ENCODE data around the gene CHST11. TPM values are rescaled to one million over a fixed set of nuclear protein-coding genes. Genes with fewer than 3 reads are reported as not detected.

CHST11 gene
- total RNA-seq, 1 experiment from 2014 or later: 6.7 TPM

- Histone ChIP-seq H3K23me2 (ENCODE audit: insufficient read length, low read depth, low read length, poor library complexity, severe bottlenecking) (no peaks in the 10 kb centered on the region), H3K79me1 (ENCODE audit: insufficient read depth, low read depth, low read length, poor library complexity, severe bottlenecking) (no peaks in the 10 kb centered on the region), H2AFZ (ENCODE audit: low read length) (no peak overlapping the region), H2BK15ac (ENCODE audit: low read depth, low read length) (no peak overlapping the region), H3K9ac (ENCODE audit: extremely low read depth, insufficient read length, low read length) (no peak overlapping the region), H4K20me1 (ENCODE audit: control insufficient read depth, insufficient read depth, insufficient read length) (no peaks in the 10 kb centered on the region), H3K9me3 (ENCODE audit: control insufficient read depth, low read depth, low read length) (no peaks in the 10 kb centered on the region), H3K14ac (ENCODE audit: insufficient read depth, low read length) (no peak overlapping the region), H4K5ac (ENCODE audit: insufficient read length, low read depth, low read length) (no peak overlapping the region), H3K4me1 (ENCODE audit: insufficient read depth, low read length) (peaks cover 4% of the 10 kb centered on the region; the same call in 1 of the 2 replicates), H2BK20ac (ENCODE audit: low read depth, low read length, poor library complexity, severe bottlenecking) (no peak overlapping the region), H2BK5ac (ENCODE audit: insufficient read length, low read length) (no peak overlapping the region), H3K4ac (ENCODE audit: low read depth, low read length) (no peak overlapping the region), H3K18ac (ENCODE audit: insufficient read length, low read depth, low read length) (no peak overlapping the region), H3K27ac (ENCODE audit: insufficient read length, low read depth, low read length) (no peak overlapping the region), H4K8ac (replicated peaks; ENCODE audit: insufficient read length, low read depth, low read length) (no peak overlapping the region), H3K27me3 (ENCODE audit: insufficient read depth, low read length) (no peaks in the 10 kb centered on the region), H4K91ac (ENCODE audit: insufficient read length, low read depth, low read length) (no peak overlapping the region), H3K4me2 (ENCODE audit: insufficient read depth, insufficient read length, low read length) (no peak overlapping the region), H3K23ac (ENCODE audit: insufficient read length, low read depth, low read length) (no peak overlapping the region), H3K79me2 (ENCODE audit: insufficient read depth, low read length) (no peaks in the 10 kb centered on the region), H2BK120ac (ENCODE audit: low read depth, low read length, poor library complexity, severe bottlenecking) (no peak overlapping the region), H3K56ac (ENCODE audit: insufficient read length, low read depth, low read length) (no peak overlapping the region), H2BK12ac (ENCODE audit: insufficient read length, low read depth, low read length) (no peak overlapping the region), H2AK5ac (ENCODE audit: insufficient read length, low read length) (no peak overlapping the region), H3T11ph (ENCODE audit: low read length) (no peak overlapping the region)
- WGBS (ENCODE audit: extremely low coverage, insufficient read length, low lambda C conversion rate): no CpG with 5 or more reads among the region's 2 CpGs
- peaks cover 31 to 41% of the 10 kb centered on the region in 2 experiments for H3K4me1 Mint-ChIP-seq
- peaks cover 0 to 9% (median 0%) of the 10 kb centered on the region in 3 experiments; a peak in 2 of 7 replicates for H3K36me3 Mint-ChIP-seq (ENCODE audit: insufficient read depth in 1 of 3, low read depth in 3 of 3)
- no peak for DNase-seq
- TF ChIP-seq CTCF (conservative IDR thresholded peaks at IDR 0.05): no peak
- no peaks in the 10 kb centered on the region; a peak in 2 of 5 replicates for H3K9me3 Mint-ChIP-seq
- H3K4me3 Mint-ChIP-seq: no peak overlapping the region
- H3K27me3 Mint-ChIP-seq (ENCODE audit: low read depth): no peaks in the 10 kb centered on the region
- H3K27ac Mint-ChIP-seq: no peak overlapping the region
Observed at GRCh38 chr12:104510145-104510872, 53.6 kb downstream of the CHST11 start.
